A549 (cell line): ENCODE data around the gene USP15.

Experiments
- BHLHE40 ChIP-seq: IDR thresholded peaks from 2 replicates; pipeline ENCODE4 v1.6.1; 2012; ENCODE audit warnings: low read depth, low read length, inconsistent platforms
- CBX2 ChIP-seq: fragments of 200-600 bp; sonication (generic); IDR thresholded peaks from 2 replicates; pipeline ENCODE4 v1.6.1; 2016; ENCODE audit warnings: low read depth, mild to moderate bottlenecking, borderline replicate concordance
- CEBPB ChIP-seq, 2 experiments: fragments of >200 bp in 1 of 2; sonication (Bioruptor Twin) in 1 of 2; formaldehyde crosslinking in 1 of 2; IDR thresholded peaks; 2 replicates each; pipeline ENCODE4 v1.6.1; 2012 to 2016
- CTCF ChIP-seq: fragments of >200 bp; sonication (Bioruptor Twin); formaldehyde crosslinking; IDR thresholded peaks from 3 replicates; pipeline ENCODE4 v1.5.1; 2016
- EP300 ChIP-seq, 2 experiments: fragments of >200 bp; sonication (Bioruptor Twin); formaldehyde crosslinking; IDR thresholded peaks; 2 replicates in 1 of 2; 3 replicates in 1 of 2; pipeline ENCODE4 v1.6.1; 2016 to 2017
- HOXB5 ChIP-seq: fragments of 250-450 bp; sonication (Bioruptor Pico); IDR thresholded peaks from 2 replicates; pipeline ENCODE4 v1.5.0; 2020; ENCODE audit warnings: mild to moderate bottlenecking, moderate library complexity
- JUN ChIP-seq, 2 experiments: fragments of >200 bp; sonication (Bioruptor Twin); formaldehyde crosslinking; IDR thresholded peaks; 2 replicates in 1 of 2; 3 replicates in 1 of 2; pipeline ENCODE4 v1.6.1; 2016 to 2017
- MAZ ChIP-seq: fragments of 150-350 bp; IDR thresholded peaks from 2 replicates; pipeline ENCODE4 v1.6.1; 2014; ENCODE audit warnings: antibody characterized with exemption, low read depth, low read length, borderline replicate concordance
- NR3C1 ChIP-seq: fragments of >200 bp; sonication (Bioruptor Twin); formaldehyde crosslinking; IDR thresholded peaks from 3 replicates; pipeline ENCODE4 v1.6.1; 2017
- POLR2A ChIP-seq: IDR thresholded peaks from 2 replicates; pipeline ENCODE4 v1.6.1; 2012; ENCODE audit warnings: mild to moderate bottlenecking, low read length
- RAD21 ChIP-seq, 2 experiments: fragments of >200 bp in 1 of 2; sonication (Bioruptor Twin) in 1 of 2; formaldehyde crosslinking in 1 of 2; IDR thresholded peaks in 1 of 2; conservative IDR thresholded peaks in 1 of 2; 2 replicates in 1 of 2; 3 replicates in 1 of 2; pipeline ENCODE4 v1.6.1; 2012 to 2018; ENCODE audit warnings: inconsistent platforms in 1 of 2
- RFX5 ChIP-seq: fragments of 450-650 bp; IDR thresholded peaks from 2 replicates; pipeline ENCODE4 v1.7.1; 2014; ENCODE audit warnings: antibody characterized with exemption, mild to moderate bottlenecking, moderate library complexity
- TF ChIP-seq, protein P1 (sequence below): IDR thresholded peaks from 2 replicates; pipeline ENCODE4 v1.6.1; 2012

DNA sequence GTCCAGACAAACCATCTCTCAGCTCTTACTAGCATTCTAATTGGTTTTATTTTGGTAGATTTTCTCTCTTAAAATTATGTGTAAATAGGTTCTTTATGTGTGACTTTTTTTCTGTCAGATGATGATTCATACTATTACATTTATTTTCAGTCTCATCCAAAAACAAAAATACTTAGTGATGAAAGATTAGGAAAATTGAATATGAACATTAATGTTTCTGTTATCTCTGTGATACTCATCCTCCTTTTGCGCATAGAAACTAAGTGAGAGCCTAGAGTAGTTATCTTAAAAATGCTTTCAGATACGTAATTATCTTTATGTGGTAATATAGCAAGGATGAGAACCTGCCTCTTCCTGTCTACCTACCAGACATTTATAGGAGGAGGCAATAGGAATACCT lies 122.3 kb downstream of the USP15 start:
- no peak for TF ChIP-seq POLR2A
- TF ChIP-seq NR3C1: no peak
- TF ChIP-seq, protein P1, sequence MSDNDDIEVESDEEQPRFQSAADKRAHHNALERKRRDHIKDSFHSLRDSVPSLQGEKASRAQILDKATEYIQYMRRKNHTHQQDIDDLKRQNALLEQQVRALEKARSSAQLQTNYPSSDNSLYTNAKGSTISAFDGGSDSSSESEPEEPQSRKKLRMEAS: no peak
- TF ChIP-seq RFX5: no peak
- no peak for TF ChIP-seq JUN (IDR thresholded peaks at IDR 0.05)
- TF ChIP-seq CTCF: no peak
- TF ChIP-seq BHLHE40: no peak
- no peak for TF ChIP-seq EP300 (IDR thresholded peaks at IDR 0.05)
- TF ChIP-seq HOXB5 (CRISPR knock-in tag): no peak
- TF ChIP-seq CBX2: no peak
- no peak for TF ChIP-seq MAZ
- no peak for TF ChIP-seq CEBPB (IDR thresholded peaks at IDR 0.05)
- TF ChIP-seq RAD21 (conservative IDR thresholded peaks at IDR 0.05 in 1 of 2, IDR thresholded peaks at IDR 0.05 in 1 of 2): no peak
